Hepatocyte (in vitro differentiated cells): Measurements from ENCODE around the gene VGLL4.

Source experiments
- CTCF ChIP-seq: fragments of 200-600 bp; sonication (generic); IDR thresholded peaks from 2 replicates; pipeline ENCODE4 v1.5.1; 2016; ENCODE audit warnings: antibody characterized with exemption, mild to moderate bottlenecking; ENCODE audit not compliant: poor library complexity
- EZH2 ChIP-seq: fragments of 200-600 bp; sonication (generic); IDR thresholded peaks from 2 replicates; pipeline ENCODE4 v1.6.1; 2016; ENCODE audit warnings: antibody characterized with exemption, mild to moderate bottlenecking, borderline replicate concordance

GRCh38 chr3:11565932-11566331, 77.8 kb downstream of the VGLL4 start:
- TF ChIP-seq CTCF, result no peak
- no peak for TF ChIP-seq EZH2
